HFF-Myc (cell line): Measurements from ENCODE around the gene CNTFR.

Source experiments
- DNase-seq: peaks from one replicate; pipeline ENCODE4 v3.0.0-alpha.2; 2011; ENCODE audit warnings: low read depth; ENCODE audit errors: extremely low read depth
- H3K4me3 ChIP-seq: replicated peaks from 2 replicates; pipeline ENCODE4 v1.5.1; 2011; ENCODE audit warnings: low read depth, mild to moderate bottlenecking, control low read depth, low read length
- TF ChIP-seq, protein P1 (sequence below): IDR thresholded peaks from 2 replicates; pipeline ENCODE4 v1.5.1; 2012; ENCODE audit warnings: mild to moderate bottlenecking, low read depth, low read length, control low read depth; ENCODE audit errors: missing control alignments

Gene CNTFR

GRCh38 chr9:34501889-34502425, 87.6 kb downstream of the CNTFR start:
- DNase-seq = no peak
- H3K4me3 ChIP-seq = no peak overlapping the region

More at GRCh38 chr9:34501889-34502425, 87.6 kb downstream of the CNTFR start:
- TF ChIP-seq, protein P1, sequence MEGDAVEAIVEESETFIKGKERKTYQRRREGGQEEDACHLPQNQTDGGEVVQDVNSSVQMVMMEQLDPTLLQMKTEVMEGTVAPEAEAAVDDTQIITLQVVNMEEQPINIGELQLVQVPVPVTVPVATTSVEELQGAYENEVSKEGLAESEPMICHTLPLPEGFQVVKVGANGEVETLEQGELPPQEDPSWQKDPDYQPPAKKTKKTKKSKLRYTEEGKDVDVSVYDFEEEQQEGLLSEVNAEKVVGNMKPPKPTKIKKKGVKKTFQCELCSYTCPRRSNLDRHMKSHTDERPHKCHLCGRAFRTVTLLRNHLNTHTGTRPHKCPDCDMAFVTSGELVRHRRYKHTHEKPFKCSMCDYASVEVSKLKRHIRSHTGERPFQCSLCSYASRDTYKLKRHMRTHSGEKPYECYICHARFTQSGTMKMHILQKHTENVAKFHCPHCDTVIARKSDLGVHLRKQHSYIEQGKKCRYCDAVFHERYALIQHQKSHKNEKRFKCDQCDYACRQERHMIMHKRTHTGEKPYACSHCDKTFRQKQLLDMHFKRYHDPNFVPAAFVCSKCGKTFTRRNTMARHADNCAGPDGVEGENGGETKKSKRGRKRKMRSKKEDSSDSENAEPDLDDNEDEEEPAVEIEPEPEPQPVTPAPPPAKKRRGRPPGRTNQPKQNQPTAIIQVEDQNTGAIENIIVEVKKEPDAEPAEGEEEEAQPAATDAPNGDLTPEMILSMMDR = no peak
